GM10248 (cell line): ENCODE data around the gene ZDHHC3.

Source experiments
- CTCF ChIA-PET: fragments of 300-600 bp; sonication (Branson Sonifier 250); formaldehyde crosslinking; extraction: SDS; loops from one replicate; lab custom pipeline; 2021; ENCODE audit warnings: antibody characterized with exemption; lab: Yijun Ruan, JAX
- POLR2A ChIA-PET: fragments of 350-650 bp; sonication (Branson Sonifier 250); formaldehyde crosslinking; extraction: SDS; loops from one replicate; lab custom pipeline; 2020; ENCODE audit warnings: antibody characterized with exemption; lab: Yijun Ruan, JAX
- DNase-seq: peaks from one replicate; pipeline ENCODE4 v3.0.0; 2012; ENCODE audit errors: extremely low spot score
- CTCF ChIP-seq: IDR thresholded peaks from 2 replicates; pipeline ENCODE4 v1.5.1; 2012; ENCODE audit warnings: mild to moderate bottlenecking, low read depth; ENCODE audit errors: extremely low read depth, missing control alignments, control extremely low read depth

Gene ZDHHC3

DNA sequence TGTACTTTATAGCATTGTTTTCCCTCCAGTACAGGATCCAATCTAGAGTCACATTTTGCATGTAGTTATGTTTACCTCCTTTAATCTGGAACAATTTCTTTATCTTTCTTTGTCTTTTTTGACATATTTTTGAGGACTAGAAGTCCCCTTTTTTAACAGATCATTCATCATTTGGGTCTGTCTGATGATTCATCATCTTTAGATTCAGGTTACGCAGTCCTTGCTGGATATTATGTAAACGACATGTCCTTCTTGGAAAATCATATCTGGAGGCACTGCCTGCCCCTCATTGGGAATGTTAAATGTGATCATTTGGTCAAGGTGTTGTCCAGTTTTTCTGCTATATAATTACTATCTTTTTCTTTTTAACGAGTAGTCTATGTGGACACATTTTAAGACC lies 83.3 kb downstream of the ZDHHC3 start:
- TF ChIP-seq CTCF, result no peak
- no peak for DNase-seq
- CTCF ChIA-PET, result interaction anchor here (1.2 to 1.3 kb wide), 2 partner anchors 10 to 364 kb away, joined by 3 read pairs; no protein-coding TSS in a partner anchor
- POLR2A ChIA-PET, result no interaction called here

- ChIA-PET CTCF (interaction anchor here (1.0 to 4.0 kb wide), 3 partner anchors 8 to 50 kb away, joined by 3 to 25 read pairs (median 3); no protein-coding TSS in a partner anchor), POLR2A (no interaction called here)
- no peak for TF ChIP-seq CTCF
- DNase-seq, result no peak
These were observed 85.1 kb downstream of the ZDHHC3 start for GRCh38 chr3:44890852-44891251.

GRCh38 chr3:44890258-44890657 lies 85.7 kb downstream of the ZDHHC3 start:
- ChIA-PET CTCF (interaction anchor here (1.0 to 4.0 kb wide), 2 partner anchors 24 to 49 kb away, joined by 3 to 25 read pairs; no protein-coding TSS in a partner anchor), POLR2A (no interaction called here)
- TF ChIP-seq CTCF, result no peak
- DNase-seq, result no peak

DNA sequence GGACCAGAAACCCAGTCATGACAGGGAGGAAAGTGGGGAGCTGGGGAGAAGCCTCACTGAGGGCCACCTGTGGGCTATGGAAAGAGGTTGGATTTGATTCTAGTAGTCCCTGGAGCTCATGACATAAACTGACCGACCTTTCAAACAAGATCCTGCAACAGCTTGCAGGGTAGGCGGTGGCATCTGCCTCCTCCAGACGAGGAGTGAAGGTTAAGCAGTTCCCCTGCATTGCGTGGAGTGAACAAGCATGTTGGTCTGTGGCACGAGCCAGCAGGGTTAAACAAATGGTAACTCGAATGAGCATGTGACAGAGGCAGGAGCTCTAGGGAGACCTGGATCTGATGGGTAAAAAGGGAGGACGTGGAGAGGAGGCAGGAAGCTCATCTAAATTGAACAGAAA lies 88.9 kb downstream of the ZDHHC3 start:
- ChIA-PET CTCF (interaction anchor here (4.0 kb wide), 1 partner anchor 27 kb away, joined by 25 read pairs; no protein-coding TSS in a partner anchor), POLR2A (no interaction called here)
- no peak for DNase-seq
- TF ChIP-seq CTCF, result no peak

DNA sequence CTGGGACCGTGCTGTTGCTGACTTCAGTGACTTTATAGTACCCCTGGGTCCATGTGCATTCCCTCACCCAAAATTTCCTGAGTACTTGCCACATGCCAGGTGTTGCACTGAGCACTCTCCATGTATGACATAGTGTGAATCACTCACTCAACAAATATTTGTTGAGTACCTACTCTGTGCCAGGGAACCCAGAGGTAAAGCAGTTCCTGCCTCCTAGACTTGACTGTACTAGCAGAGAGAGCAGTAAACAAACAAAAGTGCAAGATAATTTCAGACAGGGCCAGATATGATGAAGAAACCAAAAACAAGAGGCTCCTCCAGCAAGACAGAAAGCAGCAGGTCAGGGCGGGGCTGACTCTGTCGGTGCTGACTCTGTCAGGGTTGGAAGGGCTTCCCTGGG lies 89.4 kb downstream of the ZDHHC3 start:
- ChIA-PET POLR2A (no interaction called here), CTCF (interaction anchor here (4.0 kb wide), 1 partner anchor 27 kb away, joined by 25 read pairs; no protein-coding TSS in a partner anchor)
- no peak for TF ChIP-seq CTCF
- DNase-seq, result no peak

DNA sequence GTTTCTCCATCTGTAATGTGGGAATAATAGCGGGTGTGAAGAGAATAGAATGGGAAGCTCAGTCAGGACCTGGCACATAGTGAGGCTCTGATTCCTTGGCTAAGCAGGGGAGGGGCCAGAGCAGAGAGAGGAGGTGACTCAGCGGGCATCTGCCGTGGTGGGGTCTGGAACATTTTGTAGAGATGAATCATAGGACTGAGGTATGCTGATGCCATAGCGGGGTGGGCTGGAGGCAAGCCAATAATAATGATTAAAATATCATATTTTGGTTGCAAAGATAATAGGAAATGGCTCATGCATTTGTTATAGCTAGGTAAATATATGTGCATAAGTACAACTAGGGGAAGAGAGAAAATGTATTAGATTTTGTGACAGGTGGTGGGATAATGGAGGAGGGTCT lies 90.4 kb downstream of the ZDHHC3 start:
- CTCF ChIA-PET, result interaction anchor here (1.4 kb wide), 1 partner anchor 28 kb away, joined by 4 read pairs; no protein-coding TSS in a partner anchor
- DNase-seq, result no peak
- POLR2A ChIA-PET, result no interaction called here
- TF ChIP-seq CTCF, result no peak
